ENCODE measurements around the gene TSFM. TPM values are rescaled to one million over a fixed set of nuclear protein-coding genes. Genes with fewer than 3 reads are reported as not detected.

TSFM gene
- total and polyA plus RNA-seq, 4 donors = 14.6 to 60.5 (median 38.2) TPM

- H3K9me3 ChIP-seq (ENCODE audit: control insufficient read depth in 4 of 4, low read length in 3 of 4) = no peaks in the 10 kb centered on the region
- 52% methylated on average over 10 of the region's 10 CpGs for WGBS
- H3K36me3 ChIP-seq (ENCODE audit: control insufficient read depth in 4 of 4, insufficient read depth in 3 of 4, low read depth in 1 of 4, low read length in 3 of 4) = no peaks in the 10 kb centered on the region
- TF ChIP-seq RXRA (IDR thresholded peaks at IDR 0.05) (no peak), EGR1 (IDR thresholded peaks at IDR 0.05; ENCODE audit: low read depth in 2 of 2) (no peak), CTCF (IDR thresholded peaks at IDR 0.05; ENCODE audit: low read depth, low read length, missing input control) (no peak), GABPA (IDR thresholded peaks at IDR 0.05 in 1 of 2, conservative IDR thresholded peaks at IDR 0.05 in 1 of 2) (no peak), ATF3 (IDR thresholded peaks at IDR 0.05) (no peak), HNF4G (IDR thresholded peaks at IDR 0.05) (no peak), ZBTB33 (IDR thresholded peaks at IDR 0.05) (no peak), FOXA1 (IDR thresholded peaks at IDR 0.05) (no peak), SP1 (IDR thresholded peaks at IDR 0.05) (no peak), FOXA2 (IDR thresholded peaks at IDR 0.05) (no peak), REST (IDR thresholded peaks at IDR 0.05) (no peak), RAD21 (IDR thresholded peaks at IDR 0.05) (no peak), YY1 (IDR thresholded peaks at IDR 0.05) (no peak)
- DNase-seq (ENCODE audit: low spot score) = no peak
- H3K4me3 ChIP-seq (ENCODE audit: low read depth in 1 of 3, low read length in 3 of 3) = no peak overlapping the region
- no peak overlapping the region for H3K9ac ChIP-seq (ENCODE audit: low read depth in 1 of 2, low read length in 2 of 2)
- no peak overlapping the region for H3K27ac ChIP-seq (ENCODE audit: low read depth in 1 of 2, low read length in 2 of 2)
- peaks cover 0 to 10% (median 4%) of the 10 kb centered on the region in 4 donors for H3K27me3 ChIP-seq (ENCODE audit: control insufficient read depth in 4 of 4, insufficient read depth in 4 of 4, low read length in 3 of 4)
- peaks cover 2 to 26% (median 15%) of the 10 kb centered on the region in 4 donors for H3K4me1 ChIP-seq (ENCODE audit: control insufficient read depth in 4 of 4, insufficient read depth in 4 of 4, low read length in 3 of 4)
Measured at GRCh38 chr12:57739914-57740538, 42.6 kb upstream of the TSFM start.

GRCh38 chr12:57740656-57741412 lies 41.8 kb upstream of the TSFM start:
- WGBS = 72% methylated on average over 5 of the region's 5 CpGs
- no peaks in the 10 kb centered on the region for H3K9me3 ChIP-seq (ENCODE audit: control insufficient read depth in 4 of 4, low read length in 3 of 4)
- H3K4me3 ChIP-seq (ENCODE audit: low read depth in 1 of 3, low read length in 3 of 3) = no peak overlapping the region
- no peak overlapping the region for H3K27ac ChIP-seq (ENCODE audit: low read depth in 1 of 2, low read length in 2 of 2)
- peaks cover 0 to 10% (median 4%) of the 10 kb centered on the region in 4 donors for H3K27me3 ChIP-seq (ENCODE audit: control insufficient read depth in 4 of 4, insufficient read depth in 4 of 4, low read length in 3 of 4)
- no peak overlapping the region for H3K9ac ChIP-seq (ENCODE audit: low read depth in 1 of 2, low read length in 2 of 2)
- H3K36me3 ChIP-seq (ENCODE audit: control insufficient read depth in 4 of 4, insufficient read depth in 3 of 4, low read depth in 1 of 4, low read length in 3 of 4) = no peaks in the 10 kb centered on the region
- H3K4me1 ChIP-seq (ENCODE audit: control insufficient read depth in 4 of 4, insufficient read depth in 4 of 4, low read length in 3 of 4) = peaks cover 3 to 32% (median 20%) of the 10 kb centered on the region in 4 donors
- DNase-seq (ENCODE audit: low spot score) = no peak
- TF ChIP-seq MAX (IDR thresholded peaks at IDR 0.05) (no peak), GABPA (IDR thresholded peaks at IDR 0.05 in 1 of 2, conservative IDR thresholded peaks at IDR 0.05 in 1 of 2) (no peak), ATF3 (IDR thresholded peaks at IDR 0.05) (no peak), TAF1 (conservative IDR thresholded peaks at IDR 0.05) (no peak), ZBTB33 (IDR thresholded peaks at IDR 0.05) (no peak), FOXA2 (IDR thresholded peaks at IDR 0.05) (no peak), HNF4A (conservative IDR thresholded peaks at IDR 0.05) (no peak), CTCF (IDR thresholded peaks at IDR 0.05; ENCODE audit: low read depth, low read length, missing input control) (no peak), EGR1 (IDR thresholded peaks at IDR 0.05; ENCODE audit: low read depth in 2 of 2) (no peak), SP1 (IDR thresholded peaks at IDR 0.05) (no peak), HNF4G (IDR thresholded peaks at IDR 0.05) (no peak), RXRA (IDR thresholded peaks at IDR 0.05) (no peak)

Data from liver (tissue), 9 donors.